IMR-90 (cell line): Measurements from ENCODE around the gene ZNF273. TPM values are rescaled to one million over a fixed set of nuclear protein-coding genes. Genes with fewer than 3 reads are reported as not detected.

Experiments
- ATAC-seq: fragments of 200-7000 bp; cut with Tn5 transposase; 2 replicates; pipeline ENCODE4 v1.9.1; 2020; ENCODE audit warnings: low read depth, mild to moderate bottlenecking, moderate library complexity
- BruUV-seq: library from RNA; stranded (reverse); fragments of 400-500 nt; replicated peaks from 2 replicates; lab custom pipeline; 2021; lab: Mats Ljungman, UMichigan
- CTCF ChIA-PET: fragments of 300-600 bp; formaldehyde crosslinking; extraction: SDS; loops from one replicate; lab custom pipeline; 2021; ENCODE audit warnings: antibody characterized with exemption; lab: Yijun Ruan, JAX
- POLR2A ChIA-PET: fragments of 300-600 bp; sonication (Branson Sonifier 250); formaldehyde crosslinking; loops from one replicate; lab custom pipeline; 2022; ENCODE audit warnings: antibody characterized with exemption; ENCODE audit not compliant: unreplicated experiment; lab: Charles Lee
- DNase-seq: peaks from one replicate; pipeline ENCODE4 v3.0.0; 2013
- H2AFZ ChIP-seq: replicated peaks from 2 replicates; pipeline ENCODE3; 2013; ENCODE audit warnings: low read length, mild to moderate bottlenecking; ENCODE audit not compliant: poor library complexity
- H2AK5ac ChIP-seq: 2 replicates; pipeline ENCODE4 v1.6.1; 2013; ENCODE audit warnings: low read depth, low read length, inconsistent platforms
- H2AK9ac ChIP-seq: replicated peaks from 2 replicates; pipeline ENCODE3; 2013; ENCODE audit warnings: mild to moderate bottlenecking, low read depth, low read length, moderate library complexity; ENCODE audit not compliant: poor library complexity
- H2BK120ac ChIP-seq: 2 replicates; pipeline ENCODE4 v1.6.1; 2013; ENCODE audit warnings: low read depth, low read length, inconsistent platforms
- H2BK15ac ChIP-seq: 3 replicates; pipeline ENCODE4 v1.6.1; 2013; ENCODE audit warnings: low read depth, low read length, inconsistent platforms
- H2BK20ac ChIP-seq: 2 replicates; pipeline ENCODE4 v1.6.1; 2013; ENCODE audit warnings: low read depth, mild to moderate bottlenecking, inconsistent platforms, low read length, moderate library complexity
- H2BK5ac ChIP-seq: 2 replicates; pipeline ENCODE4 v1.6.1; 2013; ENCODE audit warnings: mild to moderate bottlenecking, low read depth, low read length, inconsistent platforms; ENCODE audit not compliant: poor library complexity, severe bottlenecking
- H3K14ac ChIP-seq: replicated peaks from 2 replicates; pipeline ENCODE4 v1.6.1; 2013; ENCODE audit warnings: low read depth, low read length, inconsistent platforms
- H3K18ac ChIP-seq: 2 replicates; pipeline ENCODE4 v1.6.1; 2013; ENCODE audit warnings: low read depth, low read length, control low read depth
- H3K23ac ChIP-seq: 2 replicates; pipeline ENCODE4 v1.6.1; 2013; ENCODE audit warnings: low read depth, low read length, inconsistent platforms
- H3K27ac ChIP-seq: 2 replicates; pipeline ENCODE4 v1.5.1; 2013; ENCODE audit warnings: mild to moderate bottlenecking, control low read depth, low read length; ENCODE audit not compliant: insufficient read depth
- H3K27me3 ChIP-seq: 2 replicates; pipeline ENCODE4 v1.6.1; 2013; ENCODE audit warnings: low read length; ENCODE audit not compliant: control insufficient read depth, insufficient read depth
- H3K36me3 ChIP-seq: 2 replicates; pipeline ENCODE4 v1.6.1; 2013; ENCODE audit warnings: low read length, mixed read lengths; ENCODE audit not compliant: control insufficient read depth, insufficient read depth
- H3K4ac ChIP-seq: 2 replicates; pipeline ENCODE4 v1.6.1; 2013; ENCODE audit warnings: low read depth, low read length, inconsistent platforms
- H3K4me1 ChIP-seq: 2 replicates; pipeline ENCODE4 v1.6.1; 2013; ENCODE audit warnings: low read length, mixed read lengths; ENCODE audit not compliant: control insufficient read depth, insufficient read depth
- H3K4me2 ChIP-seq: 2 replicates; pipeline ENCODE4 v1.6.1; 2013; ENCODE audit warnings: low read depth, mild to moderate bottlenecking, control low read depth, low read length, moderate library complexity
- H3K4me3 ChIP-seq: 2 replicates; pipeline ENCODE4 v1.5.1; 2013; ENCODE audit warnings: low read depth, mild to moderate bottlenecking, control low read depth, low read length, moderate library complexity; ENCODE audit not compliant: insufficient read depth
- H3K56ac ChIP-seq: 2 replicates; pipeline ENCODE4 v1.6.1; 2013; ENCODE audit warnings: low read length, inconsistent platforms; ENCODE audit not compliant: insufficient read depth; ENCODE audit errors: extremely low read depth
- H3K79me1 ChIP-seq, 2 experiments: 2 replicates each; pipeline ENCODE4 v1.6.1; 2013; ENCODE audit warnings: low read length in 2 of 2, inconsistent platforms in 1 of 2, low read depth in 1 of 2
- H3K9ac ChIP-seq: 2 replicates; pipeline ENCODE4 v1.6.1; 2013; ENCODE audit warnings: low read depth, low read length, control low read depth
- H3K9me1 ChIP-seq: 2 replicates; pipeline ENCODE4 v1.6.1; 2013; ENCODE audit warnings: low read length, inconsistent platforms; ENCODE audit not compliant: insufficient read depth
- H3K9me3 ChIP-seq: 2 replicates; pipeline ENCODE4 v1.6.1; 2013; ENCODE audit warnings: low read length; ENCODE audit not compliant: control insufficient read depth, insufficient read depth
- H4K20me1 ChIP-seq: 2 replicates; pipeline ENCODE4 v1.6.1; 2013; ENCODE audit warnings: low read length, inconsistent platforms; ENCODE audit not compliant: insufficient read depth
- H4K5ac ChIP-seq: 2 replicates; pipeline ENCODE4 v1.6.1; 2013; ENCODE audit warnings: mild to moderate bottlenecking, low read depth, low read length, control low read depth
- H4K8ac ChIP-seq, 2 experiments: 2 replicates each; pipeline ENCODE4 v1.6.1; 2013; ENCODE audit warnings: low read depth in 2 of 2, low read length in 2 of 2, control low read depth in 1 of 2, inconsistent platforms in 1 of 2
- H4K91ac ChIP-seq: 2 replicates; pipeline ENCODE4 v1.6.1; 2013; ENCODE audit warnings: low read depth, low read length, inconsistent platforms; ENCODE audit not compliant: insufficient read depth
- BHLHE40 ChIP-seq: fragments of 150-350 bp; IDR thresholded peaks from 2 replicates; pipeline ENCODE4 v1.6.1; 2016; ENCODE audit warnings: mild to moderate bottlenecking, low read depth, low read length
- CEBPB ChIP-seq: IDR thresholded peaks from 2 replicates; pipeline ENCODE4 v1.6.1; 2012; ENCODE audit warnings: low read depth, low read length, improper control_type of control experiment
- CHD1 ChIP-seq: IDR thresholded peaks from 2 replicates; pipeline ENCODE4 v1.6.1; 2012; ENCODE audit warnings: low read depth, low read length, improper control_type of control experiment
- CTCF ChIP-seq: conservative IDR thresholded peaks from 2 replicates; pipeline ENCODE4 v1.5.1; 2012; ENCODE audit warnings: mild to moderate bottlenecking, low read depth, low read length, improper control_type of control experiment
- FOS ChIP-seq: fragments of 150-350 bp; IDR thresholded peaks from 2 replicates; pipeline ENCODE4 v1.6.1; 2016; ENCODE audit warnings: low read depth, low read length
- MAFK ChIP-seq: IDR thresholded peaks from 2 replicates; pipeline ENCODE4 v1.6.1; 2012; ENCODE audit warnings: low read depth, low read length, improper control_type of control experiment
- MAZ ChIP-seq: IDR thresholded peaks from 2 replicates; pipeline ENCODE4 v1.6.1; 2012; ENCODE audit warnings: low read depth, mild to moderate bottlenecking, low read length, improper control_type of control experiment, moderate library complexity, borderline replicate concordance
- MXI1 ChIP-seq: IDR thresholded peaks from 2 replicates; pipeline ENCODE4 v1.6.1; 2012; ENCODE audit warnings: low read depth, mild to moderate bottlenecking, low read length, moderate library complexity, borderline replicate concordance
- NFE2L2 ChIP-seq: fragments of 150-350 bp; IDR thresholded peaks from 2 replicates; pipeline ENCODE4 v1.6.1; 2016; ENCODE audit warnings: low read depth, mild to moderate bottlenecking, low read length
- POLR2A ChIP-seq: IDR thresholded peaks from 2 replicates; pipeline ENCODE4 v1.6.1; 2012; ENCODE audit warnings: mild to moderate bottlenecking, low read depth, low read length
- RAD21 ChIP-seq: IDR thresholded peaks from 2 replicates; pipeline ENCODE4 v1.6.1; 2012; ENCODE audit warnings: low read length, improper control_type of control experiment
- RCOR1 ChIP-seq: IDR thresholded peaks from 2 replicates; pipeline ENCODE4 v1.6.1; 2012; ENCODE audit warnings: mild to moderate bottlenecking, low read length, improper control_type of control experiment; ENCODE audit not compliant: insufficient replicate concordance
- RFX5 ChIP-seq: IDR thresholded peaks from 2 replicates; pipeline ENCODE4 v1.8.0; 2012; ENCODE audit warnings: low read depth, mild to moderate bottlenecking, low read length, moderate library complexity
- SMC3 ChIP-seq: fragments of 150-350 bp; IDR thresholded peaks from 2 replicates; pipeline ENCODE4 v1.6.1; 2016; ENCODE audit warnings: low read depth, mild to moderate bottlenecking, antibody characterized with exemption, low read length, moderate library complexity
- USF2 ChIP-seq: fragments of 150-350 bp; IDR thresholded peaks from 2 replicates; pipeline ENCODE4 v1.6.1; 2017; ENCODE audit warnings: mild to moderate bottlenecking, antibody characterized with exemption, low read length, low read depth
- WGBS, 2 experiments: methylation state at CpG; one replicate each; pipeline versions ENCODE4 v1.1.5 to v1.1.7; 2013; ENCODE audit warnings: missing lambda C conversion rate in 2 of 2; ENCODE audit not compliant: insufficient read length in 1 of 2; ENCODE audit errors: extremely low coverage in 2 of 2; 5-methylcytosine and 5-hydroxymethylcytosine counted together
- dilution Hi-C: fragments of 300-500 bp; cut with HindIII; formaldehyde crosslinking; loops from one replicate; pipeline ENCODE4 v1.14.3; 2018; ENCODE audit warnings: low sequenced_read_pairs; ENCODE audit not compliant: unreplicated experiment
- in situ Hi-C: fragments of 300-500 bp; cut with MboI; formaldehyde crosslinking; loops from 3 replicates; pipeline ENCODE4 v1.14.3; 2019; ENCODE audit warnings: low sequenced_read_pairs, inconsistent platforms, mixed read lengths
- intact Hi-C: fragments of 100-400 bp; cut with micrococcal nuclease; formaldehyde crosslinking; loops from 2 replicates; pipeline ENCODE4 v1.10.0; 2022
- polyA plus RNA-seq, 3 experiments: library from polyadenylated mRNA; depleted of rRNA; stranded (reverse); fragments of >200 nt; gene quantifications; 2 replicates each; pipeline ENCODE4 v1.2.3, GENCODE V29; 2012; ENCODE audit warnings: low replicate concordance in 1 of 3
- total RNA-seq: library from RNA; depleted of rRNA; stranded (reverse); fragments of >200 nt; gene quantifications from 2 replicates; pipeline ENCODE4 v1.2.3, GENCODE V29; 2012
- TF ChIP-seq, protein P1 (sequence below): fragments of 150-350 bp; IDR thresholded peaks from 2 replicates; pipeline ENCODE4 v1.6.1; 2016; ENCODE audit warnings: low read depth, mild to moderate bottlenecking, low read length, moderate library complexity, borderline replicate concordance

ZNF273 gene
- total and polyA plus RNA-seq, 2 of the 4 experiments (the other 2 are of a cell fraction): 1.5 to 2.7 TPM

DNA sequence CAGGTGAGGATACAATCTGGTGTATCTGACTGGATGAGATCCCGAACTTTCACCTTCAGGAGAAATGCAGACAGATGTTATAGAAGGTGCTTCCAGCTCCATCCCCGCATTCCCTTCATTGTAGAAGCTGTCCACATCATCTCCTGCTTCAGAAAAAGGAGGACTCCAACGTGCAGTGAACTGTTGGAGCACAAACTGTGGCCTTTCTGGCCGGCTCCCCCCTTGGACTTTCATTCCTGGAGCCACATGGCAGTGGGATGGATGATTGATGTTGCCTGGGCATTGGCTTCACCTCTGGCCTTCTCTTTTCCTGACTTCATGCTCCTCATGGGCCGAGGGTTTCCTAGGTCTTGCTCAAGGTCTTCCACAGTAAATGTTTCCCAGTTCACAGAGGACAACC is 29.6 kb upstream of the ZNF273 start:
- CTCF ChIA-PET: no interaction called here
- no peak overlapping the region for H2AK9ac ChIP-seq
- BruUV-seq: no TSS peak
- H3K9me3 ChIP-seq: peaks cover 14% of the 10 kb centered on the region
- no peak overlapping the region for H3K14ac ChIP-seq
- no peak overlapping the region for H3K4me2 ChIP-seq
- POLR2A ChIA-PET: no interaction called here
- no peak overlapping the region for H3K23ac ChIP-seq
- no peak overlapping the region for H3K56ac ChIP-seq
- H2BK15ac ChIP-seq: no peak overlapping the region
- no CpG with 5 or more reads among the region's 5 CpGs for WGBS, 2 experiments
- H3K27ac ChIP-seq: no peak overlapping the region
- no peaks in the 10 kb centered on the region for H3K36me3 ChIP-seq
- H3K18ac ChIP-seq: no peak overlapping the region
- H2AFZ ChIP-seq: no peak overlapping the region
- no peak overlapping the region for H2BK120ac ChIP-seq
- H2AK5ac ChIP-seq: no peak overlapping the region
- no peak overlapping the region for H2BK5ac ChIP-seq
- H3K9me1 ChIP-seq: no peaks in the 10 kb centered on the region
- no peaks in the 10 kb centered on the region for H3K79me1 ChIP-seq
- no peak overlapping the region for H2BK20ac ChIP-seq
- H4K8ac ChIP-seq: no peak overlapping the region
- H3K27me3 ChIP-seq: no peaks in the 10 kb centered on the region
- in situ Hi-C loops (no loop called here), intact Hi-C loops (no loop called here), dilution Hi-C loops (no loop called here)
- no peak overlapping the region for H3K4me3 ChIP-seq
- TF ChIP-seq NFE2L2 (no peak), SMC3 (no peak), MAFK (no peak), RAD21 (no peak), CHD1 (no peak), BHLHE40 (no peak), FOS (no peak), MXI1 (no peak), USF2 (no peak), CTCF (no peak), RCOR1 (no peak), POLR2A (no peak), CEBPB (no peak), RFX5 (no peak), MAZ (no peak)
- TF ChIP-seq, protein P1, sequence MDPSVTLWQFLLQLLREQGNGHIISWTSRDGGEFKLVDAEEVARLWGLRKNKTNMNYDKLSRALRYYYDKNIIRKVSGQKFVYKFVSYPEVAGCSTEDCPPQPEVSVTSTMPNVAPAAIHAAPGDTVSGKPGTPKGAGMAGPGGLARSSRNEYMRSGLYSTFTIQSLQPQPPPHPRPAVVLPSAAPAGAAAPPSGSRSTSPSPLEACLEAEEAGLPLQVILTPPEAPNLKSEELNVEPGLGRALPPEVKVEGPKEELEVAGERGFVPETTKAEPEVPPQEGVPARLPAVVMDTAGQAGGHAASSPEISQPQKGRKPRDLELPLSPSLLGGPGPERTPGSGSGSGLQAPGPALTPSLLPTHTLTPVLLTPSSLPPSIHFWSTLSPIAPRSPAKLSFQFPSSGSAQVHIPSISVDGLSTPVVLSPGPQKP: no peak
- H3K9ac ChIP-seq: no peak overlapping the region
- no peaks in the 10 kb centered on the region for H3K4me1 ChIP-seq
- no peak for ATAC-seq
- H4K5ac ChIP-seq: no peak overlapping the region
- H3K4ac ChIP-seq: no peak overlapping the region
- no peaks in the 10 kb centered on the region for H4K20me1 ChIP-seq
- DNase-seq: no peak
- H4K91ac ChIP-seq: no peak overlapping the region
